ENCODE measurements around the gene SLC6A18. TPM values are rescaled to one million over a fixed set of nuclear protein-coding genes. Genes with fewer than 3 reads are reported as not detected.
A peak's percentile ranks its signal among the peaks of the same experiment; 100 is the strongest.

The SLC6A18 gene
- total RNA-seq, 2 donors from 2014 or later = not detected

DNA sequence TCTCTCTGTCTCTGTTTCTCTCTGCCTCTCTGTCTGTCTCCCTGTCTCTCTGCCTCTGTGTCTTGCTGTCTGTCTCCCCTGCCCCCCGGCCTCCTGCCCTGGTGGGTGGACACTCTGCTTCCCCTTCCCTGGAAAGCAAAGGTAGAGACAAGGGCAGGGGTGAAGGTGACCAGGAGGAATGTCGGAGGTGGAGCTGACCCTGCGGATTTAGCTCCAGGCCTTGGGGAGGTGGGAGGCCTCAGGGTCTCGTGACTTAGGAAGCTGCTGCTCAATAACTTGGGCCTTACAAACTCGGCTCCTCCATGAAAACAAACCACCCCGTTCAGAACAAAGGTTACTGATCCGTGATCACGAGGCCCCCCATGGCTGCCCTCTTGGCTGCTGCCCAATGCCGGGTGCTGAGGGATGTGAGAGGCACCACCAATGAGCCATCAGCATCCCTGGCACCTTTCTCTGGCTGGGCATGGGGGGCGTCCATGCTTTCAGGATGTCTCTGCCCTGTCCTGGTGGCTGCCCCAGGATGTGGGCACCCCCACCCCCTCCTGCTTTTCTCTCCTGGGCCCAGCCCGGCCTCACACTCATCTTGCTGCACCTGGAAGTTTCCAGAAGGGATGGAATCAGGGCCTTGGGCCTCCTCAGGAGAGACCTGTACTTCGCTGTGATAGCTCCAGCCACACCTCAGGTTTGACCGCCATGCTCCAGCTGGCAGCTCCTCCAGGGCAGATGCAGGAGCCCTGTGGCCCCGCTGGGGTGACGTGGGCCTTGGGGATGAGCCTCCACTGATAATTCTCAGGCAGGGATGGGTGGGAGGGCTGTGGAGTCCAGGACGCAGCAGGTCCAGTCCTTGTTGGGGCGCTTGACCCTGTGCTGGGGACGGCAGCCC is 38.6 kb upstream of the SLC6A18 start:
- ATAC-seq (no peak), DNase-seq (peak in 1 of 4 donors; percentile 23)
- peak overlapping the region; percentile 90 to 92 (median 92) for H3K27ac ChIP-seq
- no peaks in the 10 kb centered on the region for H3K36me3 ChIP-seq (replicated peaks in 1 of 2; ENCODE audit: insufficient read depth in 1 of 2, low read depth in 2 of 2)
- TF ChIP-seq, protein P1, sequence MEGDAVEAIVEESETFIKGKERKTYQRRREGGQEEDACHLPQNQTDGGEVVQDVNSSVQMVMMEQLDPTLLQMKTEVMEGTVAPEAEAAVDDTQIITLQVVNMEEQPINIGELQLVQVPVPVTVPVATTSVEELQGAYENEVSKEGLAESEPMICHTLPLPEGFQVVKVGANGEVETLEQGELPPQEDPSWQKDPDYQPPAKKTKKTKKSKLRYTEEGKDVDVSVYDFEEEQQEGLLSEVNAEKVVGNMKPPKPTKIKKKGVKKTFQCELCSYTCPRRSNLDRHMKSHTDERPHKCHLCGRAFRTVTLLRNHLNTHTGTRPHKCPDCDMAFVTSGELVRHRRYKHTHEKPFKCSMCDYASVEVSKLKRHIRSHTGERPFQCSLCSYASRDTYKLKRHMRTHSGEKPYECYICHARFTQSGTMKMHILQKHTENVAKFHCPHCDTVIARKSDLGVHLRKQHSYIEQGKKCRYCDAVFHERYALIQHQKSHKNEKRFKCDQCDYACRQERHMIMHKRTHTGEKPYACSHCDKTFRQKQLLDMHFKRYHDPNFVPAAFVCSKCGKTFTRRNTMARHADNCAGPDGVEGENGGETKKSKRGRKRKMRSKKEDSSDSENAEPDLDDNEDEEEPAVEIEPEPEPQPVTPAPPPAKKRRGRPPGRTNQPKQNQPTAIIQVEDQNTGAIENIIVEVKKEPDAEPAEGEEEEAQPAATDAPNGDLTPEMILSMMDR (IDR thresholded peaks at IDR 0.05) = no peak
- no peak for TF ChIP-seq POLR2A (IDR thresholded peaks at IDR 0.05)
- no peak overlapping the region for H3K4me3 ChIP-seq
- intact Hi-C loops (cut with DNase I) = no loop called here
- peaks cover 74% of the 10 kb centered on the region for H3K4me1 ChIP-seq
- H3K27me3 ChIP-seq = no peaks in the 10 kb centered on the region
- WGBS, 2 donors = 71% methylated on average over 13 to 15 of the region's 18 CpGs
- no peaks in the 10 kb centered on the region for H3K9me3 ChIP-seq

DNA sequence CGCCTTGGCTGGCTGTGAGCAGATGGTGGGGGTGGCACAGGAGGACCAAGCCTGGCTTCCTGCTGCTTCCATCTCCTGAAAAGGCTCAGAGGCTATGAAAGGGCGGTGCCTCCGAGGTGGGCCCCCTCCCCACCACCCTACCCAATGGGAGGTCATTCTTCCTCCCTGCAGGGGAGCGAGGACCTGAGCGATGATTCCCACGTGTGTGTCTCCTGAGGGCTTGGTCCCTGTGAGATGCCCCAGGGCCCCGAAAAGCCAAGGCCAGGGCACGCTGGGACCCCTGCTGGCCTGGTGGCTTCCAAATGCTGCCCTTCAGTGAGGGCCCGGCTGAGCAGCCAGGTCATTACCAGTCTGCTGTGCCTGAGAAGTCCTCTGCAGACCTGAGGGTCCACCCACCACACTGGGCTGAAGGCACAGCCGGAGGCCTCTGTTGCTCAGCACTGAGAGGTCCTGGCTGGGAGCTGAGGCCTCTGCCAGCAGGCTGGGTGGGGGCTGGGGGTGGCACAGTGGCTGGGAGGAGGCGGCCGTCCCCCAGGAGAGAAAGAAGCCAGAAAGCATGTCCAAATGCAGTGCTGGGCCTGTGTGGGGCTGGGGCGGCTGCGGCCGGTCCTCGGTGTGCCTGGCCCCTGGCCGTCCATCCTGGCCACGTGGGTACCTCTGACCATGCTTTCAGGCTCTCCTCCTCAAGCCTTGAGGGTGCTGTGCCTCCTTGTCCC is 37.8 kb upstream of the SLC6A18 start:
- no peaks in the 10 kb centered on the region for H3K27me3 ChIP-seq
- peaks cover 66% of the 10 kb centered on the region for H3K4me1 ChIP-seq
- H3K27ac ChIP-seq = peak overlapping the region; percentile 39 to 92 (median 90)
- no peak overlapping the region for H3K4me3 ChIP-seq
- DNase-seq (peak in 1 of 4 donors; percentile 6), ATAC-seq (no peak)
- H3K36me3 ChIP-seq (replicated peaks in 1 of 2; ENCODE audit: insufficient read depth in 1 of 2, low read depth in 2 of 2) = no peaks in the 10 kb centered on the region
- intact Hi-C loops (cut with DNase I) = no loop called here
- no peaks in the 10 kb centered on the region for H3K9me3 ChIP-seq
- WGBS, 2 donors = 91 to 96% methylated on average over 5 to 17 of the region's 18 CpGs
- TF ChIP-seq POLR2A (IDR thresholded peaks at IDR 0.05) = no peak
- TF ChIP-seq, protein P1 (IDR thresholded peaks at IDR 0.05) = no peak

DNA sequence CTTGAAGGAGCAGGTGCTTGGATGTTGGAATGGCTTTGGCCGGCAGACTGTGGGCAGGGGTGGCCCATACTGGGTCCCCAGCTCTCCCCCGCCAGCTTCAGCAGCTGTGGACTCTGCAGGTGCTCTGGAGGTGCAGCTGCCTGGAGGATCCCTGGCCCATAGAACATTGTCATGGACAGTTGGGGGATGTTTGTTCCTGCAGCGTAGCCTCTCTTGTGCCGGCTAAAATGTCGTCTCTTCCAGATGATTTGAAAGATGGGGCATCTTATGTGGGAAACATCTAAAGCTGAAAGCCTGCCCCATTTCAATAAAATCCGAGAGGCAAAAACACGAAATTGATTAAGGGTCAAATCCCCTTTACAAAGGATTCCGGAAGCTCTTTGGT is 37.2 kb upstream of the SLC6A18 start:
- Histone ChIP-seq H3K4me1 (peaks cover 61% of the 10 kb centered on the region), H3K9me3 (no peaks in the 10 kb centered on the region), H3K4me3 (no peak overlapping the region), H3K36me3 (replicated peaks in 1 of 2; ENCODE audit: insufficient read depth in 1 of 2, low read depth in 2 of 2) (no peaks in the 10 kb centered on the region), H3K27me3 (no peaks in the 10 kb centered on the region), H3K27ac (peak overlapping the region; percentile 39 to 92 (median 90))
- TF ChIP-seq, protein P1 (IDR thresholded peaks at IDR 0.05) = no peak
- TF ChIP-seq POLR2A (IDR thresholded peaks at IDR 0.05) = no peak
- WGBS, 2 donors = 75 to 79% methylated on average over 8 of the region's 8 CpGs
- DNase-seq (peak in 1 of 4 donors; percentile 4), ATAC-seq (no peak)
- intact Hi-C loops (cut with DNase I) = no loop called here

DNA sequence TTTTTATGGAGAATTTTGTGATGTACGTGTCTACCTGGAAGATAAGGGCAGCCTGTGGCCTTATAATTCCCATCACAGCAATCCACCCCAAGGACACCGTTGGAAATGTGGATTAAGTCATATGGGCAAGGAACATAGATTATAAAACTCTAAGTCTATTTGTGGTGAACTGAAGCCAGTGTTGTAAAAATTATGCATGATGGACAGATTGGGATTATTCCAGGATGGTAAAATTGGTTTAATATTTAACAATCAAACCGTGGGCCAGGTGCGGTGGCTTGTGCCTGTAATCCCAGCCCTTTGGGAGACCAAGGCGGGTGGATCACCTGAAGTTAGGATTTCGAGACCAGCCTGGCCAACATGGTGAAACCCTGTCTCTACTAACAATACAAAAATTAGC is 36.7 kb upstream of the SLC6A18 start:
- Histone ChIP-seq H3K4me3 (no peak overlapping the region), H3K27me3 (no peaks in the 10 kb centered on the region), H3K9me3 (no peaks in the 10 kb centered on the region), H3K4me1 (peaks cover 56% of the 10 kb centered on the region), H3K36me3 (replicated peaks in 1 of 2; ENCODE audit: insufficient read depth in 1 of 2, low read depth in 2 of 2) (no peaks in the 10 kb centered on the region), H3K27ac (peak overlapping the region; percentile 39 to 92 (median 90))
- ATAC-seq (peak; percentile 49), DNase-seq (peak in 3 of 4 donors; percentile 42 to 54 (median 45))
- intact Hi-C loops (cut with DNase I) = no loop called here
- 11% methylated on average over 6 of the region's 6 CpGs for WGBS, 2 donors
- TF ChIP-seq POLR2A (IDR thresholded peaks at IDR 0.05) = no peak
- TF ChIP-seq, protein P1 (IDR thresholded peaks at IDR 0.05) = no peak
